ENCODE data around the gene PDCL3.

The PDCL3 gene

GRCh38 chr2:100554798-100555407 is 7.9 kb upstream of the PDCL3 start:
- Histone ChIP-seq H3K27me3 (ENCODE audit: insufficient read depth, poor library complexity, severe bottlenecking) (no peaks in the 10 kb centered on the region), H3K4me3 (ENCODE audit: severe bottlenecking) (no peak overlapping the region), H3K9me3 (ENCODE audit: severe bottlenecking) (no peaks in the 10 kb centered on the region), H3K36me3 (ENCODE audit: low read depth) (no peaks in the 10 kb centered on the region), H3K27ac (ENCODE audit: poor library complexity, severe bottlenecking) (no peak overlapping the region), H3K4me1 (ENCODE audit: insufficient read depth, poor library complexity, severe bottlenecking) (no peaks in the 10 kb centered on the region)
- TF ChIP-seq, protein P1, sequence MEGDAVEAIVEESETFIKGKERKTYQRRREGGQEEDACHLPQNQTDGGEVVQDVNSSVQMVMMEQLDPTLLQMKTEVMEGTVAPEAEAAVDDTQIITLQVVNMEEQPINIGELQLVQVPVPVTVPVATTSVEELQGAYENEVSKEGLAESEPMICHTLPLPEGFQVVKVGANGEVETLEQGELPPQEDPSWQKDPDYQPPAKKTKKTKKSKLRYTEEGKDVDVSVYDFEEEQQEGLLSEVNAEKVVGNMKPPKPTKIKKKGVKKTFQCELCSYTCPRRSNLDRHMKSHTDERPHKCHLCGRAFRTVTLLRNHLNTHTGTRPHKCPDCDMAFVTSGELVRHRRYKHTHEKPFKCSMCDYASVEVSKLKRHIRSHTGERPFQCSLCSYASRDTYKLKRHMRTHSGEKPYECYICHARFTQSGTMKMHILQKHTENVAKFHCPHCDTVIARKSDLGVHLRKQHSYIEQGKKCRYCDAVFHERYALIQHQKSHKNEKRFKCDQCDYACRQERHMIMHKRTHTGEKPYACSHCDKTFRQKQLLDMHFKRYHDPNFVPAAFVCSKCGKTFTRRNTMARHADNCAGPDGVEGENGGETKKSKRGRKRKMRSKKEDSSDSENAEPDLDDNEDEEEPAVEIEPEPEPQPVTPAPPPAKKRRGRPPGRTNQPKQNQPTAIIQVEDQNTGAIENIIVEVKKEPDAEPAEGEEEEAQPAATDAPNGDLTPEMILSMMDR (IDR thresholded peaks at IDR 0.05; ENCODE audit: poor library complexity, severe bottlenecking): no peak
- no peak for DNase-seq (ENCODE audit: low spot score)
- ATAC-seq (ENCODE audit: low read depth): no peak

DNA sequence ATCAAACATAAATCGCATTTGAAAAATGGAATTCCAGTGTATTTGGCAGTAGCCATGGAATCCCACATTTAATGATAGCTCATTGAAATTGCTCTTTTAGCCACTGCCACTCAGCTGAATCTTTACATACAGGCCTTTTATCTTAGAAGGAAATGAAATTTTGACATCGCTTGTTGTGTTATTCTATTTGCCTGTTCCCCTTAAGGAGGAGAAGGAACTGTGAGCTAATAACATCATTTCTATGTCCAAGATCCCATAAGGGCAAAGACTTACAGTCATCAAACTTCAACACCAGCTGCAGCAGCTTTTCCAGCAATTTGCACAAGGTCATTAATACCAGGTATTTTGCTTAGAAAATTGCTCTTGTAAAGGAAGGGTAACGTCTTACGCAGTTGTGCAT is 6.0 kb upstream of the PDCL3 start:
- Histone ChIP-seq H3K4me1 (ENCODE audit: insufficient read depth, poor library complexity, severe bottlenecking) (no peaks in the 10 kb centered on the region), H3K27me3 (ENCODE audit: insufficient read depth, poor library complexity, severe bottlenecking) (no peaks in the 10 kb centered on the region), H3K36me3 (ENCODE audit: low read depth) (no peaks in the 10 kb centered on the region), H3K4me3 (ENCODE audit: severe bottlenecking) (no peak overlapping the region), H3K9me3 (ENCODE audit: severe bottlenecking) (no peaks in the 10 kb centered on the region), H3K27ac (ENCODE audit: poor library complexity, severe bottlenecking) (no peak overlapping the region)
- DNase-seq (ENCODE audit: low spot score): no peak
- no peak for ATAC-seq (ENCODE audit: low read depth)
- TF ChIP-seq, protein P1 (IDR thresholded peaks at IDR 0.05; ENCODE audit: poor library complexity, severe bottlenecking): no peak

DNA sequence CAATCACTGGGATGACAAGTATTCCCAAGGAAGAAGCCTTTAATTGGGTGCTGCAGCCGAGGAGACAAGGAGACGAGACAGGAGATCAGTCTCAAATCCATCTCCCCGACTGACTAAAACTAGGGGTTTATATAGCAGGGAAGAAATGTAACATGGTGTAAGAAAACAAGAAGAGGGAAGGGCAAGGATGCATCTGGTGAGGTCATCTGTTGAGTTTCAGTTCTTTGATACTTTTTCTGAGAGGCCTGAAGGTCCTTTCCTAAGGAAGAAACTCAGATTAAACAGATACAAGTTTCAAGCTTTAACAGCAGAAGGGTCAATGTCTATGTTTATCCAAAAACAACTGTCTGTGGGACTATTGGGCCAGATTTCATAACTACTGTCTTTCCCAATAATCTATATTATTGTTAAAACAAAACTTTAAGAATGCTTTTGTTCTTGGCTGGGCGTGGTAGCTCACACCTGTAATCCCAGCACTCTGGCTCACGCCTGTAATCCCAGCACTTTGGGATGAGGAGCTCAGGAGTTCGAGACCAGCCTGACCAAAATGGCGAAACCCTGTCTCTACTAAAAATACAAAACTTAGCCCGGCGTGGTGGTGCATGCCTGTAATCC is 2.5 kb upstream of the PDCL3 start:
- DNase-seq (ENCODE audit: low spot score) (no peak), ATAC-seq (ENCODE audit: low read depth) (no peak)
- TF ChIP-seq, protein P1 (IDR thresholded peaks at IDR 0.05; ENCODE audit: poor library complexity, severe bottlenecking): no peak
- H3K27ac ChIP-seq (ENCODE audit: poor library complexity, severe bottlenecking): no peak overlapping the region
- H3K36me3 ChIP-seq (ENCODE audit: low read depth): no peaks in the 10 kb centered on the region
- H3K4me1 ChIP-seq (ENCODE audit: insufficient read depth, poor library complexity, severe bottlenecking): no peaks in the 10 kb centered on the region
- no peaks in the 10 kb centered on the region for H3K27me3 ChIP-seq (ENCODE audit: insufficient read depth, poor library complexity, severe bottlenecking)
- H3K4me3 ChIP-seq (ENCODE audit: severe bottlenecking): no peak overlapping the region
- H3K9me3 ChIP-seq (ENCODE audit: severe bottlenecking): no peaks in the 10 kb centered on the region

DNA sequence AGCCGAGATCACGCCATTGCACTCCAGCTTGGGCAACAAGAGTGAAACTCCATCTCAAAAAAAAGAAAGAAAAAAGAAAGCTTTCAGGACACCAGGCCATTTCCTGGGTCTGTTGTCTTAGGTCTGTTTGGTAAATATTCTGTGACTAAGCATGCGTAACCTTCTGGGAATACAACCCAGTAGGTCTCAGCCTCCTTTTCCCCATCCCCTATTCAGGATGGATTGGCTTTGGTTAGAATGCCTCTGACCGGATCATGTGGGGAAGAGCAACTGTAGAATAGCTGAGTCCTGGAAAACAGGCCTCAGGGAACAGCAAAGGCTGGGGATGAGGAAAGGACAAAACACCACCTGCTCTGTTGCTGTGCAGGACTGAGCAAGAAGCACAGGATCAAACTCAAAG is 1.6 kb upstream of the PDCL3 start:
- H3K27me3 ChIP-seq (ENCODE audit: insufficient read depth, poor library complexity, severe bottlenecking): no peaks in the 10 kb centered on the region
- H3K36me3 ChIP-seq (ENCODE audit: low read depth): peaks cover under 1% of the 10 kb centered on the region; the same call in 1 of the 2 replicates
- DNase-seq (ENCODE audit: low spot score) (no peak), ATAC-seq (ENCODE audit: low read depth) (no peak)
- TF ChIP-seq, protein P1 (IDR thresholded peaks at IDR 0.05; ENCODE audit: poor library complexity, severe bottlenecking): no peak
- no peak overlapping the region for H3K27ac ChIP-seq (ENCODE audit: poor library complexity, severe bottlenecking)
- no peaks in the 10 kb centered on the region for H3K9me3 ChIP-seq (ENCODE audit: severe bottlenecking)
- H3K4me3 ChIP-seq (ENCODE audit: severe bottlenecking): no peak overlapping the region
- no peaks in the 10 kb centered on the region for H3K4me1 ChIP-seq (ENCODE audit: insufficient read depth, poor library complexity, severe bottlenecking)

All from RWPE2 (cell line).